C4-2B (cell line): Measurements from ENCODE around the gene TMEM256.

Experiments used
- H3K27ac ChIP-seq: fragments of 450-650 bp; 2 replicates; pipeline ENCODE4 v1.5.1; 2017
- ZFX ChIP-seq: fragments of 450-650 bp; IDR thresholded peaks from 2 replicates; pipeline ENCODE4 v1.6.1; 2017
- TF ChIP-seq, protein P1 (sequence below): fragments of 450-650 bp; conservative IDR thresholded peaks from 2 replicates; pipeline ENCODE4 v1.5.1; 2017; ENCODE audit warnings: mild to moderate bottlenecking

Gene TMEM256

DNA sequence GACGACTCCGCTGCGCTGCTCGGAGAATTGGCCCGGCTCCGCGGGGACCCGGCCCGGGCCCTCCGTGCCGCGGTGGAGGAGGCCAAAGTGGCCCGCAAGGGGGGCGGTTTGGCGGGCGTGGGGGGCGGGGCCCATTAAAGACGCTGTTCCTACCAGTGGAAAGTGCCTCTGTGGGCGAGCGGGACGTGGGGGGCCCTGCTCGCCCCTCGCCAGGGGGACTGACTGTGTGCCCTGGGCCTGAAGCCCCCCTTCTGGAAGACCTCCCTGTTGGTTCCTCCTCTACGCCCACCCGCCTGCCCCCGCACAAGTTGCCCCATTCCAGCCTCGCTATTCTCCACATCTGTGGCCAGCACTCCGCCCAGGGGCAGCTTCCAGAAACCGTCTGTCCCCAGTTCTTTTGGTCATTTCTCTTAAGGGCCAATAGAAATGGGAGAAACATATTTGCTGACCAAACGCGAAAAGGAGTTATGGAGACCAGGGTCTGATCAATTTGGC is 33.5 kb upstream of the TMEM256 start:
- TF ChIP-seq, protein P1, sequence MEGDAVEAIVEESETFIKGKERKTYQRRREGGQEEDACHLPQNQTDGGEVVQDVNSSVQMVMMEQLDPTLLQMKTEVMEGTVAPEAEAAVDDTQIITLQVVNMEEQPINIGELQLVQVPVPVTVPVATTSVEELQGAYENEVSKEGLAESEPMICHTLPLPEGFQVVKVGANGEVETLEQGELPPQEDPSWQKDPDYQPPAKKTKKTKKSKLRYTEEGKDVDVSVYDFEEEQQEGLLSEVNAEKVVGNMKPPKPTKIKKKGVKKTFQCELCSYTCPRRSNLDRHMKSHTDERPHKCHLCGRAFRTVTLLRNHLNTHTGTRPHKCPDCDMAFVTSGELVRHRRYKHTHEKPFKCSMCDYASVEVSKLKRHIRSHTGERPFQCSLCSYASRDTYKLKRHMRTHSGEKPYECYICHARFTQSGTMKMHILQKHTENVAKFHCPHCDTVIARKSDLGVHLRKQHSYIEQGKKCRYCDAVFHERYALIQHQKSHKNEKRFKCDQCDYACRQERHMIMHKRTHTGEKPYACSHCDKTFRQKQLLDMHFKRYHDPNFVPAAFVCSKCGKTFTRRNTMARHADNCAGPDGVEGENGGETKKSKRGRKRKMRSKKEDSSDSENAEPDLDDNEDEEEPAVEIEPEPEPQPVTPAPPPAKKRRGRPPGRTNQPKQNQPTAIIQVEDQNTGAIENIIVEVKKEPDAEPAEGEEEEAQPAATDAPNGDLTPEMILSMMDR = 0 out of 2 replicates have a peak, but pooled peaks have one; percentile 42
- TF ChIP-seq ZFX = no peak
- peak overlapping the region; percentile 73 for H3K27ac ChIP-seq

DNA sequence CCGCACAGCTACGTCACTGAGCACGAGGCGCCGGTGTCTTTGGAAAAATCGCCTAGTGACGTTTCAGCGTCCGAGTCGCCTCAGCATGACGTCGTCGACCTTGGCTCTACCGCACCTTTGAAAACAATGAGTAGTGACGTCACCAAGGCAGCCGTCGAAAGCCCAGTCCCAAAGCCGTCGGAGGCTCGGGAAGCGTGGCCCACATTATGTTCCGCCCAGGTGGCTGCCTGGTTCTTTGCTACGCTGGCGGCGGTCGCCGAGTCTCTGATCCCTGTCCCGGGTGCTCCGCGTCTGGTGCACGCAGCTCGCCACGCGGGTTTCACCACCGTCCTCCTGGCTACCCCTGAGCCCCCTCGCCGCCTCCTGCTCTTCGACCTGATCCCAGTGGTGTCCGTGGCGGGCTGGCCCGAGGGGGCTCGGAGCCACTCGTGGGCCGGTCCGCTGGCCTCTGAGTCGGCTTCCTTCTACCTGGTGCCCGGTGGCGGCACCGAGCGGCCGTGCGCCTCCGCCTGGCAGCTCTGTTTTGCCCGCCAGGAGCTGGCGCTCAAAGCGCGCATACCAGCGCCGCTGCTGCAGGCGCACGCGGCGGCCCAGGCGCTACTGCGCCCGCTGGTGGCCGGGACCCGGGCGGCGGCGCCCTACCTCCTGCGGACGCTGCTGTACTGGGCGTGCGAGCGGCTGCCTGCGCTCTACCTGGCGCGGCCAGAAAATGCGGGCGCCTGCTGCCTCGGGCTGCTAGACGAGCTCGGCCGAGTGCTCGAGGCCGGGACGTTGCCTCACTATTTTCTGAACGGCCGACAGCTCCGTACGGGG is 32.9 kb upstream of the TMEM256 start:
- TF ChIP-seq, protein P1 = peak; percentile 89
- no peak for TF ChIP-seq ZFX
- H3K27ac ChIP-seq = peak overlapping the region; percentile 73

DNA sequence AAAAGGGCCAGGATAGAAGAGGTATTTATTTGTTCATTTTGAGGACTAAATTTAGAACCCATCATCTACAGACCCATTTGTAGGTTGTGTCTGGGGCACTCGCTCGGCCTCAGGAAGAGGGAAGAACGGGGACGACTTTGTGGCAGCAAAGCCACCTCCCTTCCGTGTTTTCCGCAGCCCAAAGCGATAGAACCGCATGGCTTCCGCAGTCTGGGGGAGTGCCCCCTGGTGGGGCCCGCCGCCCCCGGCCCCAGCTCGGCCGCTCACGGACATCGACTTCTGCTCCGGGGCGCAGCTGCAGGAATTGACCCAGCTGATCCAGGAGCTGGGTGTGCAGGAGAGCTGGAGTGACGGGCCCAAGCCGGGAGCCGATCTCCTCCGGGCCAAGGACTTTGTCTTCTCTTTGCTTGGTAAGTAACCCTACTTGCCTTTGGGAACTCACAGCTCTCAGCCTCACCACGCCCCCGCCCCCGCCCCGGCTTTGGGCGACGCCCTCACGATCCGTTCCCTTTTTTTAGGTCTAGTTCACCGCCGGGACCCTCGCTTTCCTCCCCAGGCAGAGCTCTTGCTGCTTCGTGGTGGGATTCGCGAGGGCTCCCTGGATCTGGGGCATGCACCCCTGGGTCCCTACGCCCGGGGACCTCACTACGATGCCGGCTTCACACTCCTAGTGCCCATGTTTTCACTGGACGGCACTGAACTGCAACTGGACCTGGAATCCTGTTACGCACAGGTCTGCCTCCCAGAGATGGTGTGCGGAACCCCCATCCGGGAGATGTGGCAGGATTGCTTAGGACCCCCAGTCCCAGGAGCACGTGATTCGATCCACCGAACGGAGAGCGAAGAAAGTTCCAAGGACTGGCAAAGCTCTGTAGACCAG is 32.0 kb upstream of the TMEM256 start:
- TF ChIP-seq, protein P1 = no peak
- TF ChIP-seq ZFX = no peak
- peak overlapping the region; percentile 73 for H3K27ac ChIP-seq

DNA sequence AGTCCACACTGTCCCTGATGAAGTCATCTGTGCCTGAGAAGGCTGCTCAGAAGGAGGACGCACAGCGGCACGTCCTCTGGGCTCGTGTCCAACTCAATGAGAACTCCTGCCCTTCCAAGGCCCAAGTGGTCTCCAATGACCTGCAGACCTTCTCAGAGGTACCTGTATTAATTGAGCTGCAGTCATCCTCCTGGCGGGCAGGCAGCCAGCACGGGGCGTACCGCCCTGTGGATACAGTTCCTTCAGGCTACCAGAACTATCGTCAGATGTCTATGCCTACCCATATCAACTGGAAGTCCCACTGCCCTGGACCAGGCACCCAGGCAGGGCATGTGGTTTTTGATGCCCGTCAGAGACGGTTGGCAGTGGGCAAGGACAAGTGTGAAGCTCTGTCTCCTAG is 28.4 kb upstream of the TMEM256 start:
- no peak overlapping the region for H3K27ac ChIP-seq
- TF ChIP-seq ZFX = no peak
- TF ChIP-seq, protein P1 = no peak

DNA sequence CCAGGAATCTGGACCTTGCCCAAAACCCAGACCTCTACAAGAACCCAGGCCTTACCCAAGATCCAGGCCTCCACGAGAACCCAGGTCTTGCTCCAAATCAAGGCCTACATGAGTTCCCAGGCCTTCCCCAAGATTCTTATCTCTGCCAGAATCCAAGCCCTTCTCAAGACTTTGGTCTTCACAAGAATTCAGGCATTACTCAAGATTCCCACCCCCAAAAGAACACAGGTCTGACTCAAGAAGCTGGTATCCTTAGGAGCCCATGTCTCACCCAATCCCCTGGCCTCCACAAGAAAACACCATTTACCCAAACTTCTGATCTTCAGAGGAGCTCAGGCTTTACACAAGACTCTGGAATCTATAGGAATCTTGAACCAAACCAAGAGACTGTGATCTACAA is 27.3 kb upstream of the TMEM256 start:
- no peak overlapping the region for H3K27ac ChIP-seq
- TF ChIP-seq, protein P1 = no peak
- no peak for TF ChIP-seq ZFX

DNA sequence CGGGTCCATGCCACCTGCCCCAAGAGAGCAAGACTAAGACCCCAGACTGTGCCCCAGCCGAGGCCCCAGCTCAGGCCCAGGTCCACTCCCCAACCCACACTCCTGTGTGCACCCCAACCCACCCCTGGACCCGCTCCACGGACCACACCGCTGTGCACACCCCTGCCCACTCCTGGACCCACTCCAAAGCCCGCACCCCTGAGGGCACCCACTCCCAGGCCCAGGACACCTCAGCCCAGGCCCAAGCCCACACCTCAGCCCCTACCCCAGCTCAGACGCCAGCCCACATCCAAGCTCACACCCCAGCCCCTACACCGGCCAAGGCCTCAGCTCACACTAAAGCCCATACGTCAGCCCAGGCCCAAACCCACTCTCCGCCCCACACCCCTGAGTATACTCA is 25.8 kb upstream of the TMEM256 start:
- TF ChIP-seq ZFX = no peak
- TF ChIP-seq, protein P1 = no peak
- H3K27ac ChIP-seq = no peak overlapping the region

DNA sequence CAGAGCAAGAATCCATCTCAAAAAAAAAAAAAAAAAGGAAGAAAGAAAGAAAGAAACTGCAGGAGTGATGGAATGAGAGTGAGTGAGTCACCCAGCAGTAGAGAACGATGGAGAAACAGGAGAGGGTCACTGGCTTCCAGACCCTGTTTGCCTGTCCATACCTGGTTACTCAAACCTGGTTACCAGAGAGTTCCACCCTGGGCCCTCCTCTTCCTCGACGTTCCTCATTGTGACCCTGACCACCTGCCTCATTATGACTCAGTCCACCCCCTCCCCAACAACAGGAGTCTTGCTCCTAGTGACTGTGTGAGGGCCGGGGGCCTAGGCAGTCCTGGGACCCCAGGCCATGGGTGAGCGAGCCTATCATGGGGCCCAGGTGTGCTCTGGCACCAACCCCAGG is 24.7 kb upstream of the TMEM256 start, which contains the start of gene SPEM3:
TSS of gene SPEM3 (plus strand) at position 301 of the 400 bp plus-strand sequence. CDS start at position 347, 46 bp downstream.
- H3K27ac ChIP-seq = no peak within 1 kb of the TSS
- TF ChIP-seq ZFX = no peak
- TF ChIP-seq, protein P1 = no peak
